ENCODE measurements around the gene MAST2.

DNA sequence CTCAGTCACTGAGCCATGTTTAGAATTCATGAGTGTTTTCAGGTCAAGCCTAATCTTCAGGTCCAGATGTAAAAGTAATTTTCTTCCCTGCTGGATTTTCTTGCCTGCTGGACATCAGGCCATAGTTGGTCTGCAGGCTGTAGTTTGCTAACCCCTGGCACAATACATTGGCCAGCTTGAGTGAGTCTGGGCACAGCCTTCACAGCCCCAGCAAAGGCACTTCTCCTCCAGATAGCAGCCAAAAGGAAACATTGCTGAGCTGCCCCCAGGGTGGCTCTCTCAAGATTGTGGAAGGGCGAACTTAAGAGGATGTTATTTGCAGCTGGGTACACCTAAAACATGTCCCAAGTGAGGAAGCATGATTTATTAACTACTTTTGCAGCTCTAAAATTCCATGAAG lies 202.2 kb downstream of the MAST2 start:
- TF ChIP-seq EZH2phosphoT487 (IDR thresholded peaks at IDR 0.05; ENCODE audit: insufficient read depth, low read depth) (no peak), EZH2 (IDR thresholded peaks at IDR 0.05; ENCODE audit: insufficient read depth, poor library complexity, severe bottlenecking) (no peak)

Data from GM23248 (cell line).